ENCODE results near the gene SLC6A19.

SLC6A19 gene

DNA sequence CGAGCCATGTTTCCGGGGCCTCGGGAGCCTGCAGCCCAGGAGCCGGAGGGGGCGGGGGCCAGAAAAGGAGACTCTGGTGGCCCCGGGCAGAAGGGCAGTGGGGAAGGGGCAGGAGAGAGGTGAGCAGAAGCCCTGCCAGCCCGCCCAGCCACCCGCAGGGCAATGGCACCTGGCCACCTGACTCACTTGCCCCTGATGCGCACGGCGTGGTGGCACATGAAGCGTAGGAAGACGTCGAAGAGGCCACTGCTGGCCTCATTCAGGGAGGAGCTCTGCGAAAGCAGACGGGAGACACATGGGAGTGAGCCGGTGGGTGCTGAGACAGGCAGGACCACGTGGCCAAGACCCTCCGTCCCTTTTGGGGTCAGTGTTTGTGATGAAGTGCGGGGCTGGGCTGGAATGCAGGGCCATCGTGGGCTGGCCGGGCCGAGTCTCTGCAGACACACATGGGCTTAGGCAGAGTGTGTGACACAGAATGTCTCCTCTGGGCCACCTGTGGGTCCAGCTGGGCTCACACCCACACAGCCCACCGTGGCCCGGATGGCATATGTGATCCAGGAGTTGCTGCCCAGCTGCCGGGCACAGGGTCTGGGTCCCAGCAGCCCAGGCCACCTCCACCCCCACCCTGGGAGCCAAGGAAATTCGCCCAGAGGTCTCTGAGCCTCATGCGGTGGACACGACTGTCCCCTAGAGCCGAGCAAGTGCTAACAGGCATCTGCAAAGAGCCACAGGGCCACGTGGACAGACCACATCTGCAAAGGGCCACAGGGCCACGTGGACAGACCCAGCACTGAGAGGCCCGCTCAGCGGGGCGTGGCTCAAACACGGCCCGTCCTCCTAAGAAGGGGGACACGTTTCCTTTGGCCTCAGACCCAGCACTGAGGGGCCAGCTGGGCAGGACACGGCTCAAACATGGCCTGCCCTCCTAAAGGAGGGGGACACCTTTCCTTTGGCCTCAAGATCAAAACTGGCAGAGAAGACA, 69.8 kb downstream of the SLC6A19 start:
- no peak for DNase-seq

DNA sequence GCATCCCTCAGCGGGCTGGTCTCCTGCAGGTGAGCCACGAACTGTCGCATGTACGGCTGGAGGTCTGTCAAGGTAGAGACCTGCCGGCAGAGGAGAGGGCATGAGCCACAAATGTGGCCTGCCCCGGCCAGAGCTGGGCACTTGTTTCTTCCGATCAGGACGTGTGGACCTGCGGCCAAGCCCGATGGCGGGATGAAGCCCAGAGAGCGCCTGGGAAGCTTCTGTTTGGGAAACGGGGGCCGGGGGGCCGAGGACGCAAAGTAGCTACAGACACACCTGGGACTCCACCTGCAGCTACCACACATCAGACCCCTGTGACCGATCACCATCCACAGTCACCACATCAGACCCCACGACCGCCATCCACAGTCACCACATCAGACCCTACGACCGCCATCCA, 70.8 kb downstream of the SLC6A19 start:
- no peak for DNase-seq

DNA sequence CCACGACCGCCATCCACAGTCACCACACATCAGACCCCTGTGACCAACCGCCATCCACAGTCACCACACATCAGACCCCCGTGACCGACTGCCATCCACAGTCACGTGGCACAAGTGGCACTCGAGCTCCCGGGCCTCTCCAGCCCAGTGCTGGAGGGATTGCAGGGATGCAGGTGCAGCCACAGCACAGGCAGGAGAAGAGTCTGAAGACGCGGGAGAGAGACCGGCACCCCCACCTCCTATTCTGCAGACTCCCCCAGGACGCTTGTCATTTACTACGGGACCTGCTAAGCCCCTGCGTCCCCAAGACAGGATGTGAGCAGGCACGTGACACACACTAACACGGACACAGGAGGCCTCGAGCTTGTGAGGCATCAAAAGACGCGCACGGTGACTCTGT, 72.3 kb downstream of the SLC6A19 start:
- no peak for DNase-seq

DNA sequence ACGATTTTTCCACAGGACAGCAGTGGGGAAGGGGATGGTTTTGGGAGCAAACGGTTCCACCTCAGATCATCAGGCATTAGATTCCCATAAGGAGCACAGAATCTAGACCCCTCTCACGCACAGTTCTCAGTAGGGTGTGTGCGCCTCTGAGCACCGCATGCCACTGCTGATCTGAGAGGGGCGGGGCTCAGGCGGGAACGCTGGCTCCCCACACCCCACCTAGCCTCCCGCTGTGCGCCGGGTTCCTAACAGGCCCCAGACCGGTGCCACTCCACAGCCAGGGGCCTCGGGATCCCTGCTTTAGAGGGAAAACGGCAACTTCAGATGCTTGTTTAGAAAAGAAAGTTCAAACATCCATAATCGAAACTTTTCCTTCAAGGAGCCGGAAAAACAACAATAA, 73.1 kb downstream of the SLC6A19 start:
- no peak for DNase-seq

All from AML-193 (cell line).